Lung (tissue), 12 donors: ENCODE data around the gene ALG9. TPM values are rescaled to one million over a fixed set of nuclear protein-coding genes. Genes with fewer than 3 reads are reported as not detected.

Experiments used
- ATAC-seq: fragments of 200-7000 bp; cut with Tn5 transposase; one replicate; pipeline ENCODE4 v1.9.1; 2020; ENCODE audit warnings: moderate number of reproducible peaks; ENCODE audit not compliant: insufficient read depth, low FRiP score
- DNase-seq, 3 donors: peaks; one replicate each; pipeline ENCODE4 v3.0.0-alpha.2; 2013 to 2017
- H3K27ac ChIP-seq, 2 donors: one replicate each; pipeline ENCODE4 v1.5.1; 2013; ENCODE audit warnings: mild to moderate bottlenecking in 2 of 2, moderate library complexity in 2 of 2, control low read depth in 1 of 2, inconsistent platforms in 1 of 2, low read depth in 1 of 2, low read length in 1 of 2
- H3K27me3 ChIP-seq, 3 donors: one replicate each; pipeline ENCODE4 v1.5.1; 2013; ENCODE audit warnings: low read length in 2 of 3; ENCODE audit not compliant: control insufficient read depth in 3 of 3, insufficient read depth in 3 of 3
- H3K36me3 ChIP-seq, 4 donors: one replicate each; pipeline ENCODE4 v1.5.1; 2013; ENCODE audit warnings: low read length in 4 of 4, mild to moderate bottlenecking in 1 of 4, moderate library complexity in 1 of 4; ENCODE audit not compliant: control insufficient read depth in 4 of 4, insufficient read depth in 4 of 4
- H3K4me1 ChIP-seq, 5 donors: one replicate each; pipeline ENCODE4 v1.5.1; 2013; ENCODE audit warnings: low read length in 5 of 5, mild to moderate bottlenecking in 2 of 5, moderate library complexity in 1 of 5; ENCODE audit not compliant: control insufficient read depth in 5 of 5, insufficient read depth in 5 of 5
- H3K4me3 ChIP-seq: one replicate; pipeline ENCODE4 v1.5.1; 2013; ENCODE audit warnings: mild to moderate bottlenecking, control low read depth, moderate library complexity
- H3K9ac ChIP-seq, 2 donors: one replicate each; pipeline ENCODE4 v1.5.1; 2013; ENCODE audit warnings: low read length in 2 of 2, control low read depth in 1 of 2; ENCODE audit not compliant: insufficient read depth in 1 of 2
- H3K9me3 ChIP-seq, 4 donors: one replicate each; pipeline ENCODE4 v1.5.1; 2013; ENCODE audit warnings: low read length in 3 of 4, mild to moderate bottlenecking in 1 of 4, moderate library complexity in 1 of 4; ENCODE audit not compliant: control insufficient read depth in 4 of 4, insufficient read depth in 3 of 4
- WGBS, 2 donors: extraction: QIAGEN DNeasy Blood & Tissue Kit; methylation state at CpG; one replicate each; pipeline ENCODE4 v1.1.7; 2013; 5-methylcytosine and 5-hydroxymethylcytosine counted together
- polyA plus RNA-seq, 2 donors: library from polyadenylated mRNA; stranded (reverse); fragments of 200-250 nt; gene quantifications; one replicate each; pipeline ENCODE4 v1.2.1, GENCODE V29; 2013
- total RNA-seq, 2 donors: library from RNA; depleted of rRNA in 1 of 2; stranded (reverse); fragments of >200 nt in 1 of 2; gene quantifications; one replicate each; pipeline ENCODE4 v1.2.1, GENCODE V29; 2014 to 2021
- TF ChIP-seq, protein P1 (sequence below): IDR thresholded peaks from 2 replicates; pipeline ENCODE4 v1.5.1; 2012; ENCODE audit warnings: mild to moderate bottlenecking; ENCODE audit errors: control extremely low read depth, extremely low read depth
- donor health status: control.
- donor health status: control.
- donor health status: Bipolar disorder and iron deficiency.
- donor health status: healthy.
- donor health status: DM: yes; HTN: yes; CAD: no.

Gene ALG9
- total and polyA plus RNA-seq, 4 donors: 11.4 to 43.4 (median 25.9) TPM

DNA sequence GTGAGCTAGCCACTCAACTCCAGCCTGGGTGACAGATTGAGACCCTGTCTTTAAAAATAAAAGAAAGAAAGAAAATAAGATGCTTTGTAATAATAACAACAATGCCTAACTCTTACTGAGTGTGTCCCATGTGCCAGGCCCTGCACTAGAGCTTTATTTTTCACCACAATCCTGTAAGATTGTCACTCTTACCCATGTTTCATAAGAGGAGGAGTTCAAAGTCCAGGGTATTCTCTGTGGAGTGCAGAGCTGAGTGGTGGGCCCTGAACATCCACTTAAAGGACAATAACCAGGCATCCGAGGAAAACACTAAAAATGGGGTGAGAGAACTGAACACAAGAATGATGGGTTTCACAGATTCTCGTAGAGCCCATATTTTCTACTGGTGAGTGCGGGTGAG is 46.4 kb upstream of the ALG9 start:
- DNase-seq (no peak), ATAC-seq (no peak)
- Histone ChIP-seq H3K27me3 (no peaks in the 10 kb centered on the region), H3K9me3 (no peaks in the 10 kb centered on the region), H3K9ac (no peak overlapping the region), H3K4me3 (no peak overlapping the region), H3K36me3 (no peaks in the 10 kb centered on the region), H3K27ac (no peak overlapping the region), H3K4me1 (peaks cover 0 to 25% (median 6%) of the 10 kb centered on the region in 5 donors)
- WGBS, 2 donors: 92 to 93% methylated on average over 3 of the region's 3 CpGs
- TF ChIP-seq, protein P1, sequence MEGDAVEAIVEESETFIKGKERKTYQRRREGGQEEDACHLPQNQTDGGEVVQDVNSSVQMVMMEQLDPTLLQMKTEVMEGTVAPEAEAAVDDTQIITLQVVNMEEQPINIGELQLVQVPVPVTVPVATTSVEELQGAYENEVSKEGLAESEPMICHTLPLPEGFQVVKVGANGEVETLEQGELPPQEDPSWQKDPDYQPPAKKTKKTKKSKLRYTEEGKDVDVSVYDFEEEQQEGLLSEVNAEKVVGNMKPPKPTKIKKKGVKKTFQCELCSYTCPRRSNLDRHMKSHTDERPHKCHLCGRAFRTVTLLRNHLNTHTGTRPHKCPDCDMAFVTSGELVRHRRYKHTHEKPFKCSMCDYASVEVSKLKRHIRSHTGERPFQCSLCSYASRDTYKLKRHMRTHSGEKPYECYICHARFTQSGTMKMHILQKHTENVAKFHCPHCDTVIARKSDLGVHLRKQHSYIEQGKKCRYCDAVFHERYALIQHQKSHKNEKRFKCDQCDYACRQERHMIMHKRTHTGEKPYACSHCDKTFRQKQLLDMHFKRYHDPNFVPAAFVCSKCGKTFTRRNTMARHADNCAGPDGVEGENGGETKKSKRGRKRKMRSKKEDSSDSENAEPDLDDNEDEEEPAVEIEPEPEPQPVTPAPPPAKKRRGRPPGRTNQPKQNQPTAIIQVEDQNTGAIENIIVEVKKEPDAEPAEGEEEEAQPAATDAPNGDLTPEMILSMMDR: no peak

DNA sequence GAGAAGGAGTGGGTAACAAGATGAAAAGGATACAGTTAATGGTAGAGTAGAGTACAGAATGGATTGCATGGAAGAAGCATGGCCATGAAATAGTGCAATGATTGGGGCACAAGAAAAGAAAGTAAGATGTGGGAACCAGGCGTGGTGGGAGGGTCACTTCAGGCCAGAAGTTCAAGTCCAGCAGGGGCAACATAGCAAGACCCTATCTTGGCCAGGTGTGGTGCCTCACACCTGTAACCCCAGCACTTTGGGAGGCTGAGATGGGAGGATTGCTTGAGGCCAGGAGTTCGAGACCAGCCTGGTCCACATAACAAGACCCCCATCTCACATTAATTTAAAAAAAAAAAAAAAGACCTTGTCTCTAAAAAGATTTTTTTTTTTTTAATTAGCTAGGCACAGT is 45.9 kb upstream of the ALG9 start:
- peaks cover 0 to 20% (median 5%) of the 10 kb centered on the region in 5 donors for H3K4me1 ChIP-seq
- DNase-seq (no peak), ATAC-seq (no peak)
- no peak overlapping the region for H3K27ac ChIP-seq
- no peaks in the 10 kb centered on the region for H3K9me3 ChIP-seq
- H3K9ac ChIP-seq: no peak overlapping the region
- TF ChIP-seq, protein P1: no peak
- WGBS, 2 donors: 95% methylated on average over 2 of the region's 2 CpGs
- H3K36me3 ChIP-seq: no peaks in the 10 kb centered on the region
- H3K27me3 ChIP-seq: no peaks in the 10 kb centered on the region
- no peak overlapping the region for H3K4me3 ChIP-seq

DNA sequence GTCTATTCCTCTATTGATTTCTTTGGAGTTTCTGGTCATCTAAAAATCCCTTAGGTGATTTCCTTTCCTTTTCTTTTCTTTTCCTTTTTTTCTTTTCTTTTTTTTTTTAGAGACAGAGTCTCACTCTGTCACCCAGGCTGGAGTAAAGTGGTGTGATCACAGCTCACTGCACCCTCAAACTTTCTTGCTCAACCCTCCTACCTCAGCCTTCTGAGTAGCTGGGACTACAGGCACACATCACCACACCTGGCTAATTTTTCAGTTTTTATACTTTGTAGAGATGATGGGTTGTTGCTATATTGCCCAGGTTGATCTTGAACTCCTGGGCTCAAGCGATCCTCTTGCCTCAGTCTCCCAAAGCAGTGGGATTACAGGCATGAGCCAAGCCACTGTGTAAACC is 45.4 kb upstream of the ALG9 start:
- Histone ChIP-seq H3K9ac (no peak overlapping the region), H3K4me1 (peaks cover 0 to 23% (median 6%) of the 10 kb centered on the region in 5 donors), H3K27me3 (no peaks in the 10 kb centered on the region), H3K36me3 (no peaks in the 10 kb centered on the region), H3K9me3 (no peaks in the 10 kb centered on the region), H3K27ac (no peak overlapping the region), H3K4me3 (no peak overlapping the region)
- DNase-seq: no peak
- ATAC-seq: no peak
- TF ChIP-seq, protein P1: no peak
- WGBS, 2 donors: 94 to 96% methylated on average over 1 of the region's 1 CpG

DNA sequence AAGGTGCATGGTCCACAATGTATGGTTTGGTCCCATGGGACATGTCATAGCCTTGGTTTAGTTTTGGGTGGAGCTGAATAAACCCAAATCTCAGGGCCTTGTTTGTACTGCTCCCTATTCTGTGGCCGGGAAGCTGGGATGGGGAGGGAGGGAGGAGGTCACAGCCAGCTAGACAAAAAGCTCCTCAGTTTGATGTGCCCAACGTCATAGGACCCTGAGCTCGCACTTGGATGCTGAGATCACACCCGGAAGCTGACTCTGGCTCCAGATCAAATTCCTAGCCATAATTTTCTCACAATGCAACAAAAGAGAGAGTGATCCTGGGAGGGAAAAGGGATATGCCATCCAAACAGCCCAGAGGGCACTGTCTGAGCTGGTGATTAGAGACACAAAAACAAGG is 42.6 kb upstream of the ALG9 start:
- Histone ChIP-seq H3K9ac (peak overlapping the region in 1 of 2 donors; percentile 71), H3K4me3 (no peak overlapping the region), H3K27me3 (no peaks in the 10 kb centered on the region), H3K27ac (peak overlapping the region; percentile 52 to 88), H3K9me3 (no peaks in the 10 kb centered on the region), H3K4me1 (peaks cover 0 to 32% (median 11%) of the 10 kb centered on the region in 5 donors), H3K36me3 (peaks cover 0 to 6% (median 0%) of the 10 kb centered on the region in 4 donors)
- 48 to 70% methylated on average over 4 of the region's 4 CpGs for WGBS, 2 donors
- peak; percentile 80 to 89 (median 87) for DNase-seq
- TF ChIP-seq, protein P1: no peak
- no peak for ATAC-seq
